PC-3 (cell line): ENCODE results near the gene CSF1R. TPM values are rescaled to one million over a fixed set of nuclear protein-coding genes. Genes with fewer than 3 reads are reported as not detected.

Source experiments
- ATAC-seq: fragments of 200-7000 bp; cut with Tn5 transposase; 2 replicates; pipeline ENCODE4 v1.9.1; 2020; ENCODE audit warnings: mild to moderate bottlenecking, moderate library complexity
- BruUV-seq: library from RNA; stranded (reverse); fragments of 400-500 nt; replicated peaks from 2 replicates; lab custom pipeline; 2021; lab: Mats Ljungman, UMichigan
- CTCF ChIA-PET: fragments of 300-600 bp; sonication (Branson Sonifier 250); formaldehyde crosslinking; loops from one replicate; lab custom pipeline; 2022; ENCODE audit warnings: antibody characterized with exemption; lab: Charles Lee
- POLR2A ChIA-PET: fragments of 300-600 bp; sonication (Branson Sonifier 250); formaldehyde crosslinking; loops from one replicate; lab custom pipeline; 2022; ENCODE audit warnings: antibody characterized with exemption; ENCODE audit not compliant: unreplicated experiment; lab: Charles Lee
- DNase-seq: peaks from one replicate; pipeline ENCODE4 v3.0.0-alpha.2; 2015
- H2AFZ ChIP-seq: fragments of 300-600 bp; sonication (generic); 2 replicates; pipeline ENCODE4 v1.6.0; 2016; ENCODE audit warnings: antibody characterized with exemption, low read length
- H3F3A ChIP-seq: fragments of 300-600 bp; sonication (generic); one replicate; pipeline ENCODE4 v1.6.0; 2017; ENCODE audit warnings: antibody characterized with exemption, low read length, control low read depth, mild to moderate bottlenecking; ENCODE audit not compliant: unreplicated experiment
- H3K27ac ChIP-seq: fragments of 300-600 bp; sonication (generic); 2 replicates; pipeline ENCODE4 v1.5.1; 2016; ENCODE audit warnings: mild to moderate bottlenecking, low read length
- H3K27me3 ChIP-seq: fragments of 300-600 bp; sonication (generic); 2 replicates; pipeline ENCODE4 v1.6.1; 2016; ENCODE audit warnings: low read length, mixed read lengths
- H3K36me3 ChIP-seq: fragments of 300-600 bp; sonication (generic); 2 replicates; pipeline ENCODE4 v1.6.1; 2016; ENCODE audit warnings: low read depth, mixed run types, low read length, mixed read lengths
- H3K4me1 ChIP-seq: fragments of 300-600 bp; sonication (generic); 2 replicates; pipeline ENCODE4 v1.5.1; 2016; ENCODE audit warnings: low read length; ENCODE audit not compliant: insufficient read depth
- H3K4me2 ChIP-seq: fragments of 300-600 bp; sonication (generic); 2 replicates; pipeline ENCODE4 v1.6.0; 2016; ENCODE audit warnings: low read length
- H3K4me3 ChIP-seq: fragments of 300-600 bp; sonication (generic); 2 replicates; pipeline ENCODE4 v1.5.1; 2016; ENCODE audit warnings: mild to moderate bottlenecking, low read length, mixed read lengths
- H3K79me2 ChIP-seq: fragments of 300-600 bp; sonication (generic); 2 replicates; pipeline ENCODE4 v1.6.1; 2017; ENCODE audit warnings: low read length, mixed read lengths
- H3K9ac ChIP-seq: fragments of 300-600 bp; sonication (generic); 2 replicates; pipeline ENCODE4 v1.6.0; 2016; ENCODE audit warnings: mild to moderate bottlenecking, low read length
- H3K9me2 ChIP-seq: fragments of 300-600 bp; sonication (generic); replicated peaks from 2 replicates; pipeline ENCODE4 v1.6.1; 2016; ENCODE audit warnings: mixed run types, low read length, mixed read lengths
- H3K9me3 ChIP-seq: fragments of 300-600 bp; sonication (generic); 2 replicates; pipeline ENCODE4 v1.6.1; 2016; ENCODE audit warnings: low read length, mixed read lengths
- H4K20me1 ChIP-seq: fragments of 300-600 bp; sonication (generic); 2 replicates; pipeline ENCODE4 v1.6.1; 2016; ENCODE audit warnings: low read length, mixed read lengths
- EZH2 ChIP-seq: fragments of 300-600 bp; sonication (generic); IDR thresholded peaks from one replicate; pipeline ENCODE4 v1.6.1; 2017; ENCODE audit warnings: antibody characterized with exemption, mild to moderate bottlenecking, low read length; ENCODE audit not compliant: unreplicated experiment
- EZH2phosphoT487 ChIP-seq: fragments of 300-600 bp; sonication (generic); IDR thresholded peaks from 2 replicates; pipeline ENCODE4 v1.6.1; 2018; ENCODE audit warnings: mild to moderate bottlenecking, antibody characterized with exemption, low read length, borderline replicate concordance
- intact Hi-C: fragments of 100-400 bp; cut with micrococcal nuclease; formaldehyde crosslinking; loops from 2 replicates; pipeline ENCODE4 v1.9.0; 2023
- total RNA-seq: library from RNA; depleted of rRNA; stranded (reverse); fragments of >200 nt; gene quantifications from 2 replicates; pipeline ENCODE4 v1.2.3, GENCODE V29; 2014
- TF ChIP-seq, protein P1 (sequence below): fragments of 300-600 bp; sonication (generic); conservative IDR thresholded peaks from 2 replicates; pipeline ENCODE4 v1.5.1; 2017; ENCODE audit warnings: antibody characterized with exemption, low read depth, mild to moderate bottlenecking, low read length

Gene CSF1R
- total RNA-seq, 1 experiment from 2014 or later, result not detected

DNA sequence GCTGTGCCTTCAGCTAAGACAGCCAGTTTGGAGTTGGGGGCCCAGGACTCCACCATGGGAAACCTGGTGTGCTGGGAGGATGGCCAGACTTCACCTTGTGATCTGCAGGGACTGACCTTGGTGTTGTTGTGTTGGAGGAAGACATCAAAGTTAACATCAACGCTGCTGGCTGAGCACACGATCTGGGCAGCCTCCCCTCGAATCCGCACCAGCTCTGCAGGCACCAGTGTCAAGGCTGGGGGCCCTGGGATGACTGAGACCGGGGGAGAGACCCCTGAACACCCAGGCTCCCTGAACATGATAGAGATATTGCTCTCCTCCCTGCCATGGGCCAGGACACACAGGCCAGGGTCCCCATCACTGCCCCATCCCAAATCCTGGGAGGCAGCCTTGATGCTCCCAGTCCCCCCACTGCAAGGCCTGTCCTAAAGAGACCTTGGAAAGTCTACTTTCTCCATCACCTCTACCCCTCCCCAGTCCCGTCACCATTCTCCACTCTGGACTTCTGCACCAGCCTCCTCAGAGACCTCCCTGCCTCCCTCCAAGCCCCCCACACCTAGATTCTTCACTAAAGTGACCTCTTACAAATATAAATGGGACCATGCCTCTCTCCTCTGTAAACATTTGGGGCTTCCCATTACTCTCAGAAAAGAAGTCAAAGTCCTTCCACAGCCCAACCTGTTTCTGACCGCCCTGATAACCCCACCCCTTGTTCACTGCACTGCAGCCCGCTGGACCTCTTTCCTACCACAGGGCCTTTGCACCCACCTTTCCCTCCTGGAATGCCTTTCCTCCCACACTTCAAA lies 8.2 kb downstream of the CSF1R start:
- no peak overlapping the region for H3K9ac ChIP-seq
- no peaks in the 10 kb centered on the region for H3K36me3 ChIP-seq
- H3K4me3 ChIP-seq, result no peak overlapping the region
- no peaks in the 10 kb centered on the region for H4K20me1 ChIP-seq
- no peaks in the 10 kb centered on the region for H3K9me3 ChIP-seq
- peaks cover 32% of the 10 kb centered on the region for H3K27me3 ChIP-seq
- no peaks in the 10 kb centered on the region; the same call in 1 of the 2 replicates for H3K4me1 ChIP-seq
- POLR2A ChIA-PET, result no interaction called here
- no TSS peak for BruUV-seq
- H3K79me2 ChIP-seq, result no peaks in the 10 kb centered on the region
- ATAC-seq, result no peak
- H3K4me2 ChIP-seq, result no peak overlapping the region
- no peak overlapping the region for H2AFZ ChIP-seq
- TF ChIP-seq EZH2phosphoT487 (no peak), EZH2 (no peak)
- TF ChIP-seq, protein P1, sequence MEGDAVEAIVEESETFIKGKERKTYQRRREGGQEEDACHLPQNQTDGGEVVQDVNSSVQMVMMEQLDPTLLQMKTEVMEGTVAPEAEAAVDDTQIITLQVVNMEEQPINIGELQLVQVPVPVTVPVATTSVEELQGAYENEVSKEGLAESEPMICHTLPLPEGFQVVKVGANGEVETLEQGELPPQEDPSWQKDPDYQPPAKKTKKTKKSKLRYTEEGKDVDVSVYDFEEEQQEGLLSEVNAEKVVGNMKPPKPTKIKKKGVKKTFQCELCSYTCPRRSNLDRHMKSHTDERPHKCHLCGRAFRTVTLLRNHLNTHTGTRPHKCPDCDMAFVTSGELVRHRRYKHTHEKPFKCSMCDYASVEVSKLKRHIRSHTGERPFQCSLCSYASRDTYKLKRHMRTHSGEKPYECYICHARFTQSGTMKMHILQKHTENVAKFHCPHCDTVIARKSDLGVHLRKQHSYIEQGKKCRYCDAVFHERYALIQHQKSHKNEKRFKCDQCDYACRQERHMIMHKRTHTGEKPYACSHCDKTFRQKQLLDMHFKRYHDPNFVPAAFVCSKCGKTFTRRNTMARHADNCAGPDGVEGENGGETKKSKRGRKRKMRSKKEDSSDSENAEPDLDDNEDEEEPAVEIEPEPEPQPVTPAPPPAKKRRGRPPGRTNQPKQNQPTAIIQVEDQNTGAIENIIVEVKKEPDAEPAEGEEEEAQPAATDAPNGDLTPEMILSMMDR, result no peak
- H3K9me2 ChIP-seq, result no peaks in the 10 kb centered on the region
- no peak for DNase-seq
- CTCF ChIA-PET, result interaction anchor here (0.6 kb wide), 1 partner anchor 1595 kb away, joined by 3 read pairs; no protein-coding TSS in a partner anchor
- H3K27ac ChIP-seq, result no peak overlapping the region
- H3F3A ChIP-seq, result no peaks in the 10 kb centered on the region
- intact Hi-C loops, result no loop called here

DNA sequence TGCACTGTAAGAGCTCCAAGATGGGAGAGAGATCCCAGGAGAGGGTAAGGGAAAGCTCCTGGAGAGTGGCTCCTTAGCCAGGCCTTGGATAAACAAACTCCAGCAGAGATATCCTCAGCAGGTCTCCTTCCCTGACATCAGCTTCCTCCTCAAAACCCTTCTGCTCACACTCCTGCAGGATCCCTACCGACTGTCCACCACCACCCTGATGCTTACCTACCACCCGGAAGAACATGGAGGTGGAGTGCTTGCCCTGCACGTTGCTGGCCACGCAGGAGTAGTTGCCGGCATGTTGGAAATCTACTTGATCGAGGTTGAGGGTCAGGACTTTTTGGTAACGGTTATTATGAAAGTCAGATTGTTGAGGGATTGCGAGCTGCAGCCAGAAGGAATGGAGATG lies 9.3 kb downstream of the CSF1R start:
- Histone ChIP-seq H3K36me3 (no peaks in the 10 kb centered on the region), H3K27ac (no peak overlapping the region), H3K9me2 (no peaks in the 10 kb centered on the region), H3K9me3 (no peaks in the 10 kb centered on the region), H3K27me3 (peaks cover 32% of the 10 kb centered on the region), H3K9ac (no peak overlapping the region), H3K79me2 (no peaks in the 10 kb centered on the region), H4K20me1 (no peaks in the 10 kb centered on the region), H3K4me1 (no peaks in the 10 kb centered on the region; the same call in 1 of the 2 replicates), H3F3A (no peaks in the 10 kb centered on the region), H3K4me2 (no peak overlapping the region), H2AFZ (no peak overlapping the region), H3K4me3 (no peak overlapping the region)
- ATAC-seq (no peak), DNase-seq (no peak)
- BruUV-seq, result no TSS peak
- TF ChIP-seq EZH2, result no peak
- POLR2A ChIA-PET, result interaction anchor here (0.6 kb wide), 1 partner anchor 181 kb away, joined by 5 read pairs; no protein-coding TSS in a partner anchor
- CTCF ChIA-PET, result no interaction called here
- intact Hi-C loops, result no loop called here

DNA sequence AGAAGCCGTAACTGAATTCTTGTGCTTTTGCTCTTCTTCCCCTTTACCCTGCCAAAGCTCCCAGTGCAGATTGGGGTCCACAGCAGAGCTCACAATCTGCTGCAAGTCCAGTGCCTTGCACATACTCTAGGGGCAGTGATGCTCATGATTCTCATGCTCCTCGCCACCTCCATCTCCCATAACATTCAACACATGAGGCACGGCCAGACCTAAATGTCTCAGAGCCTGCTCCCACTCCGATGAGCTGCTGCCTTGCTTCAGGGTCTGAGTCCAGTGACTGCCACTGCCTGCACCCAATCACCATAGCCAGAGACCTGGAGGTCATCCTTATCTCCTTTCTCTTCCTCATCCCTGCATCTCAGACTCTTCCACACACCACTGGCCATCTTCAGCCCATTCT lies 10.5 kb downstream of the CSF1R start:
- no peaks in the 10 kb centered on the region for H4K20me1 ChIP-seq
- TF ChIP-seq EZH2, result no peak
- TF ChIP-seq, protein P1, result peak; percentile 23; the same call in 1 of the 2 replicates
- H3K9ac ChIP-seq, result no peak overlapping the region
- no peak overlapping the region for H3K4me3 ChIP-seq
- POLR2A ChIA-PET, result no interaction called here
- peak; percentile 37; the same call in 1 of the 2 replicates for ATAC-seq
- no peak for DNase-seq
- no TSS peak for BruUV-seq
- CTCF ChIA-PET, result no interaction called here
- intact Hi-C loops, result no loop called here
- H3K9me2 ChIP-seq, result no peaks in the 10 kb centered on the region
- no peaks in the 10 kb centered on the region for H3K9me3 ChIP-seq
- no peaks in the 10 kb centered on the region for H3K79me2 ChIP-seq
- peaks cover 32% of the 10 kb centered on the region for H3K27me3 ChIP-seq
- no peaks in the 10 kb centered on the region for H3F3A ChIP-seq
- H3K36me3 ChIP-seq, result no peaks in the 10 kb centered on the region
- no peak overlapping the region for H3K4me2 ChIP-seq
- H3K27ac ChIP-seq, result no peak overlapping the region
- H2AFZ ChIP-seq, result no peak overlapping the region
- H3K4me1 ChIP-seq, result no peaks in the 10 kb centered on the region
